ENCODE data around the gene EPS15. TPM values are rescaled to one million over a fixed set of nuclear protein-coding genes. Genes with fewer than 3 reads are reported as not detected.

The EPS15 gene
- total RNA-seq, 1 experiment from 2014 or later, result 9.3 TPM

DNA sequence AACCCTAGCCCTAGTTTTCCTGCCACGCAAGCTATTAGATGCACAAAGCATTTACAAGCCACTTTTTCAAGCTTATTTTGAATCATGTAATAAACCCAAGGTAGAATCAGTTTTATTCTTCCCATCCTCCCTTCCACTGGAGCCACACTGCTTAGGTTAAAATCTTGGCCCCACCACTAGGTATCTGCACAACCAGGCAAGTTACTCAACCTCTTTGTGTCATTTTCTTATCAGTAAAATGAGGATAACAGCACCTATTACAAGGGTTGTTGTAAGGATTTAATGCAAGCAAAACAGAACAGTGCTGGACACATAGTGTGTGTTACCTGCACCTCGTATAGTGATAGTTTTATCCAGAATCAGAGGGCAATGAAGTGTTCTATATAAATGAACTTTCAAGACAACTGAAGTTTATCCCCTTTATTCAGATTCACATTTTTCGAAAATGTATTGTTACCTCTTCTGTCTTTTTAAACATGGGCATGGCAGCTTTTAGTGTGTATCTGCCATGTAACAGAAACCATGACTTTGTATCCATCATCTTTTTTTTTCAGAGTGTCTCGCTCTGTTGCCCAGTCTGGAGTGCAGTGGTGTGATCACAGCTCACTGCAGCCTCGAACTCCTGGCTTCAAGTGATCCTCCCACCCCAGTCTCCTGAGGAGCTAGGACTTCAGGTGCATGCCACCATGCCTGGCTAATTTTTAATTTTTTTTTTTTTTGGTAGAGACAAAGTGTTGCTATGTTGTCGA is 171.5 kb downstream of the EPS15 start:
- no peak for DNase-seq
- Histone ChIP-seq H3K36me3 (no peaks in the 10 kb centered on the region), H3K27me3 (no peaks in the 10 kb centered on the region), H3K9me3 (no peaks in the 10 kb centered on the region), H3K4me3 (no peak overlapping the region)

DNA sequence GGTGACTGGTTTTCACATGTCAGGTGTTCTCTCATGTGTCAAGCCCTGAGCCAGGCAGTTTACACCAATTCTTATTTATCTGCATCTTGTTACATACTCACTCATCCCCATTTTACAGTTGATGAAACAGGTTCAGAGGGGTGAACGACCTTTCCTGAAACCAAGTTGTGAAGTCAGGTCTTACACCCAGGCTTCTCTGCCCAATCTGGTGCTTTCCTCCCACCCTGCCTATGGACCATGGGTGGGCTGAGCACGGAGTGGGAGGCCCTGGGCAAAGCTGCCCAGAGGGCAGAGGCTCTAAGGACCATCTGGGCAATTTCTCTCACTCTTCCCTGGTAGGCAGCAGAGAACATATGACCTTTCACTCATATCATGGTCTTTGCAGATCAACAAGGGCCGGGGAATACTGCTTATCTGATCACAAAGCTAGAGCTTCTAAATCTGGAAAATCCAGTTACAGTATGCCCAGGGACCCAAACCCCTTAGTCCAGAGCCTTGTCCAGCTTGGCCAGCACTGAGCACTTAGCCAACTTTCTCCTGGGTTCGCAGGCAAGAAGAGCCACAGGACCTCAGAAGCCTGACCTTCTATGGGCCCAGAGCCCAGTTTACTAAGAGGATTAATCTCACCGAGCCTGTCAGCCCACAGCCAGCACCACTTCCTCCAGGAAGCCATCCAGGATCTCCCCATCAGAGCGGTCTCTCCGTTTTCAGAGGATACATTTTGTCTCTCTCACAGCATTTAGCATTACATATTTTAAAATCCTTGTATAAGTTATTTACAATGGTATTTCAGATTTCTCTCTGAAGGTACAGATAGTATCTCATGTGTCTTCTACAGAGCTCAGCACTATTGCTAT is 172.8 kb downstream of the EPS15 start:
- no peaks in the 10 kb centered on the region for H3K9me3 ChIP-seq
- no peak for DNase-seq
- no peaks in the 10 kb centered on the region for H3K27me3 ChIP-seq
- H3K4me3 ChIP-seq, result no peak overlapping the region
- no peaks in the 10 kb centered on the region for H3K36me3 ChIP-seq

DNA sequence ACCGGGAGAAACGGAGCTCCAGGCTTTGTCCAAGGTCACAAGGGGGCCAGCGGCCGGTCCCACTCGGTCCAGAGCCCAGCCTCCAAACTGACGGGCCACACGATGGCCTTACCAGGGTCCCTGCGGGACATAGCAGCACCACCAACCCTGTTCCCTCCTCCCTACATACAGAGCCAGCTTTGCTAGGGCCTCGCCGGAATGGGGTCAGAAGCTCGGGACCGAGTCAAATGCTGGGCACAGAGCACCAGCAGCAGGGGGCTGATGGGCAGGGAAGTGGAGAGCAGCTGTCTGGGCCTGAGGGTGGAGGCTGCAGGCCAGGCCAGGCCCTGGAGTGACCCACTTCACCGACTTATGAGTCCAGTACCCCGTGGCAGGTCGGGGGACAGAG is 173.8 kb downstream of the EPS15 start:
- H3K36me3 ChIP-seq, result no peaks in the 10 kb centered on the region
- no peaks in the 10 kb centered on the region for H3K27me3 ChIP-seq
- H3K9me3 ChIP-seq, result no peaks in the 10 kb centered on the region
- H3K4me3 ChIP-seq, result no peak overlapping the region
- DNase-seq, result no peak

DNA sequence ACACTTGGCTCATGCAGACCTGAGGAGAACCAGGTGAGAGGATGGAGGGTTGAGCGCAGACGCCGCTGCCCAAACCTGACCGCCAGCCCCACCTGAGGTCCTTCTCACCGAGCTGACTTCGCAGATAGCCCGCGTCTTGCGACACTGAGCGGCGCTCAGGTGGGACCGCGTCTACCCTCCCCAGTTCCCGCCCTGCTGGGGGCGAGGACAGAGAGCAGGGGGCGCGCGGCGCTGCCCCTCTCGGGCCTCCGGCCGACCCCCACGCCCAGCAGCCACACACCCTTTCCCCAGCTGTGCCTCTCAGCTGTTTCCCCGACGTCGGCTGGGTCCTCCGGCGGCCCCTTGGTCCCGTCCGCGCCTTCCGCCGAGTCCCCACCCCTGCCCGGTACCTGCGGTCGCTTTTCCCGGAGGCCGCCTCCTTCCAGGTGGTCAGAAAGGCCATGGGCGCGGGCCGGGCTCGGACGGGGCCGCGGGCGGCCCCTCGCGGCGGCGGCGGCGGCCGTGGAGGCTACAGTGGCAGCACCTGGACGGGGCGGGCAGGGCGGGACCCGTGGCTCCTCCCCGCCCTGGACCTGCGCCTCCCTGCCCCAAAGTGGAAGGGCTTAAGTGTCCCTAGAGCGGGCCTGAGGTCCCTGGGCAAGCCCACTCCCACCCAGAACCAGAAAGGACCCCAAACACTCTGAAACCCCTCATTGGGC is 174.3 kb downstream of the EPS15 start:
- Histone ChIP-seq H3K27me3 (no peaks in the 10 kb centered on the region), H3K4me3 (no peak overlapping the region), H3K9me3 (no peaks in the 10 kb centered on the region), H3K36me3 (no peaks in the 10 kb centered on the region)
- DNase-seq, result no peak

DNA sequence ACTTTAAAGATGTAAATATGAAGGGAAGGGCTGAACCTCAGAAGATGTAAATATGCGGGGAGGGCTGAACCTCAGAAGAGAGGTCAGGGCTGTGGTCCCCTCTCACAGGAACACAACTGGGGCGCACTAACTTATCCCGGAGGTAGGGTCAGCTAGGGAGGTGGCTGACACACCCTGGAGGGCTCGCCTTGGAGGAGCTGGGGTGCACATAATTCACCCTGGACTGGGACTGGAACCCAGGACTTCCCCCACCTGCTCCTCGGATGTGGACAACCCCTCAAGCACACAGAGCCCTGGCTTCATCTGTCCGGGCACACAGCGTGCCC is 174.8 kb downstream of the EPS15 start:
- Histone ChIP-seq H3K9me3 (no peaks in the 10 kb centered on the region), H3K36me3 (no peaks in the 10 kb centered on the region), H3K27me3 (no peaks in the 10 kb centered on the region), H3K4me3 (no peak overlapping the region)
- no peak for DNase-seq

DNA sequence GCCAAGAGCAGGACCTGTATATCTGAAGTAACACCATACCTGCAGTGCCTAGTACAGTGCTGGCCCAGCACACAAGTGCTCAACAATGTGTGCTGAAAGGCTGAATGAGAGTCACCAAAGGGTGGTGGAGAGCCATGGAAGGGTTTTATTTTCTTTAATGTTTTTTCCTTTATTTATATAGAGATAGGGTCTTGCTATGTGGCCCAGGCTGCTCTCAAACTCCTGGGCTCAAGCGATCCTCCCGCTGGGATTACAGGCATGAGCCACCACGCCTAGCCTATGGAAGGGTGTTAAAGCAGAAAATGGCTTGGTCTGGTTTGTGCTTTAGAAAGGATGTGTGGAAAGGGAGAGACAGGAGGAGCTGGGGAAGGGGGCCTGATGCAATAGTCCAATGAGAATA is 175.4 kb downstream of the EPS15 start:
- H3K4me3 ChIP-seq, result no peak overlapping the region
- H3K9me3 ChIP-seq, result no peaks in the 10 kb centered on the region
- no peaks in the 10 kb centered on the region for H3K36me3 ChIP-seq
- H3K27me3 ChIP-seq, result no peaks in the 10 kb centered on the region
- DNase-seq, result no peak

DNA sequence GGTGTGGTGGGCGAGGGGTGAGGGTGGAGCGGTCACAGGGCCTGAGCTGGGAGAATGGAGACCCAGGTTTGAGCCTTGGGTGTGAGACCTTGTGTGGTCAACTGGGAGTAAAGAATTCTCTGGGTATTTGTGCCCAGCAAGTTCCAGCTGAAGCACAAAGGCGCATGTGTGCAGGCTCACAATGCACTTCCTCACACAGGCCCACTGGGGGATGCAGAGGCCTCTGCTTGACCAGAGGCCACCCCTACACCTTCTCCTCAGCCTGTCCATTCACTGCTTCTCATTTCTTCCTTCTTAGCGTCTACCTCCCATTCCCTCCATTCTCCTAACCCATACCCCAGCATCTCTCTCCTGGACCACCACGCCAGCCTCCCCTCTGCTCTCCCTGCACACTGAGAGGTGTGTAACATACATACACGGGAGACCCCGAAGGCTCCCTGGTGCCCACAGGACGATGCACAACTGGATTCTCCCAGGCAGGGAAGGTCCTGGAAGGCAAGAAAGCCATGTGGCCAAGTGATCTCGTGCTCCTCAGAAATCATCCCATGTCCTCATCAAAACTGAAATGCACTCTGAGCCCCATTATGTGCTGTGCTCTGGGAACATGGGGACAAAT is 176.4 kb downstream of the EPS15 start:
- Histone ChIP-seq H3K27me3 (no peaks in the 10 kb centered on the region), H3K36me3 (no peaks in the 10 kb centered on the region), H3K9me3 (no peaks in the 10 kb centered on the region), H3K4me3 (no peak overlapping the region)
- DNase-seq, result no peak

DNA sequence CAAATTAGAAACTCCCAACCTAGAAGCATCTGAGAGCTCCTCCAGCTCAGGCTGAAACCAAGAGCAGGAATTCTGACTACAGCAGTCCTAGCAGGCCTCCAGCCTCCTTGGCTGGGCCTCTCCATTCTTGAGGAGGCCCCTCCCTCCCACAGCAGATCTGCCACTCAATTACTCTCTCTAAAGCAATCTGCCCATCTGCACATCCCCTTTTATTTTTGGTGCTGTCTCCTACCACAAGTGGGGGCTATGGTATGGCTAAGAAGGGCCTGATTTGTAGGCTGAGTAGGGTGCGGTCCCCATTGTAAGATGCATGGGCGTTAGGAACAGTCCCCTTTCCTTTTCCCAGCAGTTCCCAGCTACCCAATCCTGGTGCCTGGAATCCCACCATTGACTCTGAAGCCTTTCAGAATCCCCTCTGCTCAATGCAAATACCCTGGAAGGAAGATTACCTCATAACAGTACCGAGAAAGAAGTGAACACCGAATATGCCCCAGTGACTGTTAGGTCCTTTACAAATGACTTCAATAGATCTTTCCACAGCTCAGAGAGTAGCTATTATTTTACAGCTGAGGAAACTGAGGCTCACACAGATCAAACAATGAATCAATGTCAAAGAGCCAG is 177.1 kb downstream of the EPS15 start:
- no peak overlapping the region for H3K4me3 ChIP-seq
- no peaks in the 10 kb centered on the region for H3K36me3 ChIP-seq
- no peak for DNase-seq
- H3K9me3 ChIP-seq, result no peaks in the 10 kb centered on the region
- no peaks in the 10 kb centered on the region for H3K27me3 ChIP-seq

DNA sequence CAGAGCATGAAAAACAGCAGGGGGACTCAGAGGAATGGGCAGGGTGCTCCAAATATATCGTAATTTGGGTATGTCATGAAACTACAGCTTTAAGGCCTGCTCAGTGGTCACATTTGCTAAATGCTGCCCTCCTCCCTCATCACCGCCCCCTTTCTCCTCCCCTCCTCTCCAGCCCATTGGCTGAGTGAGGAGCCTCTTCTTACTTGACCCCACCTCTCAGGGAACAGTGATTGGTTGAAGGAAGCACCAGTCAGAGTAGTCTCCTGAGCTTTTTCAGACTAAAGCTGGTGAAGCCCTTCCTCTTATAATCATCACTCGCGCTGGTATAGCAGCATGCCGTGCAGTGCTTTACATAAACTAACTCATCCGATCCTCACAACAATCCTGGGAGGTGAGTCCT is 178.7 kb downstream of the EPS15 start:
- Histone ChIP-seq H3K36me3 (no peaks in the 10 kb centered on the region), H3K27me3 (no peaks in the 10 kb centered on the region), H3K9me3 (no peaks in the 10 kb centered on the region), H3K4me3 (no peak overlapping the region)
- DNase-seq, result no peak

DNA sequence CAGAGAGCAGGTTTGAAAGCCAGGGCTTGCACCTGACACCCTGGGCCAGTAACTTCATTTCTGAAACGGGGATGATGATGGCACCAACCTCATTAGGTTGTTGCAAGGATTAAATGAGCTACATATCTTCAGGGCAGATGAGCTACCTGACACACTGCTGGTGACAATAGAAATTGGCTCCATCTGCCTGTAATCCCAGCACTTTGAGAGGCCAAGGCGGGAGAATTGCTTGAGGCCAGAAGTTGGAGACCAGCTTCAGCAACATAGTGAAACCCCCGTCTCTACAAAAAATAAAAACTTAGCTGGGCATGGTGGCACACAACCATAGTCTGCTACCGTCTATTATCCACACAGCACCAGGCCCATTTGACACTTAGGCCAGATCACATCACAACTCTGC is 182.4 kb downstream of the EPS15 start:
- no peaks in the 10 kb centered on the region for H3K9me3 ChIP-seq
- no peaks in the 10 kb centered on the region for H3K27me3 ChIP-seq
- H3K36me3 ChIP-seq, result no peaks in the 10 kb centered on the region
- no peak overlapping the region for H3K4me3 ChIP-seq
- no peak for DNase-seq

DNA sequence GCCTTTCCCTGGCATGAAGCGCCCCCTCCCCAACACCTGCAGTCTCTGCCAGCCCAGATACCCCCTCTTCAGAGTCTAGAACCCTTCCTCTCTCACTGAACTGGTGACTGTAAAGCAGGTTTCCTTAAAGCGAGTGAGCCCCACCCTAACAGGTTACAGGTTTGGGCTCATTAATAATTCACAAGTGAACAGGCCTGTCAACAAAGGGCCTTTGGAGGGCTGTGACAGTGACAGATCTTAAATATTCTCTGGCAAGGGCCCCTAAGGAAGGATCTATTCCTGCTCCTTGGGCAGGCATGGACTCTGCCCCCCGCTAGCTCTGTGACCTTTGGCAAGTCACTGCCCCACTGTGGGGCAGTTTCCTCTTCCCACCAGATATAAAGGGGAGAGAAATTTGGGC is 183.1 kb downstream of the EPS15 start:
- Histone ChIP-seq H3K36me3 (no peaks in the 10 kb centered on the region), H3K4me3 (no peak overlapping the region), H3K27me3 (no peaks in the 10 kb centered on the region), H3K9me3 (no peaks in the 10 kb centered on the region)
- DNase-seq, result no peak

DNA sequence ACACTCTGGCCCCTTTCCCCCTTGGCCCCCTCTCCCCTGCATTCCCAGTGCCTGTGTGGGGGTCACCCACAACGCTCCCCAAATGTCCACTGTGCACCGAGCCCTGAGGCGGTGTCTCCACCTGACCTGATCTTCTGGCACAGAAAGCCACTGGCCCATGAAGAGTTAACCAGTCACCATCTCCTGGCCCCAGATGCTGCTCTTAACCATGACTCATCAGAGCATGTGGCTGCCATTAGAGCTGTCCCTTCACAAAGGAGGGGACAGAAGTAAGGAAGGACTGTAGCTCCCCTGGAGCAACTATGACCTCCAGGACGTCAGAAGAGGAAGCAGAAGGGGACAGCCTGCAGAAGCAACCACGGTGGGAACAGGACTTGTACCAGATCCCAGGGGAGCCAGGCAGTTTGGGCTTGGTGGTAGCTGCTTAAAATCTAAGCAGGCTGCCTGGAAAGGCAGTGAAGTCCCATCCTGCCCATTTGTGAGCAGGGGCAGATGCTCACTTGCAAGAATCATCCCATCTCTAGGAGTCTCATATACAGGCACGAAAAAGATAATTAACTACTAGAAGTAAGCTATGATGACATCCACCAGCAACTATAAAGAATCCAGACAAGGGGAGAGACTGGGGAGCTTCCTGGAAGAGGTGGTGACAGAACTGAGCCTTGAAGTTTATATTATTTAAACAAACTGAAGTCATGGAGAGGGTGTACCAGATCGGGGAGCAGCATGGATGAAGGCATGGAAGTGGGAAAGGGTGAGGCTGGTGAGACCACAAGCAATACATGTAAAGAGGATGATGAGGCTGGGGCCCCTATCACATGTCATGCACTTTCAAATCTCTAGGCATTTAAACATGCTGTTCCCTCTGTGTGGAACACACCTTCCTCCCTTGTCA is 187.6 kb downstream of the EPS15 start:
- Histone ChIP-seq H3K36me3 (no peaks in the 10 kb centered on the region), H3K9me3 (no peaks in the 10 kb centered on the region), H3K27me3 (no peaks in the 10 kb centered on the region), H3K4me3 (no peak overlapping the region)
- DNase-seq, result peak; percentile 33

DNA sequence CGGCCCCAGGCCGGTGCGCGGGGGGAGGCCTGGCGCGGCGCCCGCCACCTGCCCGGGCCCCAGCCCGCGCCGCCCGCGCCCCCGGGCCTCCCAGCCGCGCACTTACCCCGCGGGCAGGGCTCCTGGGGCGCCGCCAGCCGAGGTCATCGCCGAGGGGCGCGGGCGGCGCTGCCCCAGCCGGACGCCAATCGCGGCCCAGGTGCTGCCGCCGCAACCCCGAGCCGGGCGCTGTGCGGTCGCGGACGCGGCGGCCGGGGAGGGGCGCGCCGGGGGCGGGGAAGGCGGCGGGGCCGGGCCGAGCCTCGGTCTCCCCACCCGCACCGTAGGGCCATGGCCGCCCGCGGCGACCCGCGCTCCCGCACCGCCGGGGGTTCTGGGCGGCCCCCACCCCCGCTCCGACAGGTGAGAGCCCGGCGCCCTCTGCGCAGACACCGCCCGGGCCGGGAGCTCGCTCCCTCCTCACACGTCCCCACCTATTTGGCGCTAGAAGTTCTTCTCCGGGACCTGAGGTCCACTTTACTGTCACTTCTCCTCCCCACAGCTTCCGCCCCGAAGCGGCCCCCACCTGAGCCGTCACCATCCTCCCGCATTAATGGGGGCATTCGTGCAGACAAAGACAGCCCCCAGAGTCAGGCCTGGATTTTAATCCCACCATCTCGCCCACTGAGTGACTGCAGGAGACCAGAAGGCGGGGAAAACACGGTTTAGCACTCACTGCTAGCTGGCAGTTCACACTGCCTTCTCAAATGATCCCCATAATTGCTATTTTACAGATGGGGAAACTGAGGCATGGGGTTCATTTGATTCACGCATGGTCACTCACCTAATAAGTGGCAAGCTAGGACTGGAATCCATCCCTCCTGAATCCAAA is 188.5 kb downstream of the EPS15 start, which contains the start of gene TTC39A:
Gene TTC39A (minus strand): TSS at position 232 of the 871 bp plus-strand sequence. CDS start 85 bp downstream, at position 147.
- H3K27me3 ChIP-seq, result no peaks in the 10 kb centered on the region
- no peak for DNase-seq
- no peak within 1 kb of the TSS for H3K4me3 ChIP-seq
- H3K9me3 ChIP-seq, result no peaks in the 10 kb centered on the region
- H3K36me3 ChIP-seq, result no peaks in the 10 kb centered on the region

DNA sequence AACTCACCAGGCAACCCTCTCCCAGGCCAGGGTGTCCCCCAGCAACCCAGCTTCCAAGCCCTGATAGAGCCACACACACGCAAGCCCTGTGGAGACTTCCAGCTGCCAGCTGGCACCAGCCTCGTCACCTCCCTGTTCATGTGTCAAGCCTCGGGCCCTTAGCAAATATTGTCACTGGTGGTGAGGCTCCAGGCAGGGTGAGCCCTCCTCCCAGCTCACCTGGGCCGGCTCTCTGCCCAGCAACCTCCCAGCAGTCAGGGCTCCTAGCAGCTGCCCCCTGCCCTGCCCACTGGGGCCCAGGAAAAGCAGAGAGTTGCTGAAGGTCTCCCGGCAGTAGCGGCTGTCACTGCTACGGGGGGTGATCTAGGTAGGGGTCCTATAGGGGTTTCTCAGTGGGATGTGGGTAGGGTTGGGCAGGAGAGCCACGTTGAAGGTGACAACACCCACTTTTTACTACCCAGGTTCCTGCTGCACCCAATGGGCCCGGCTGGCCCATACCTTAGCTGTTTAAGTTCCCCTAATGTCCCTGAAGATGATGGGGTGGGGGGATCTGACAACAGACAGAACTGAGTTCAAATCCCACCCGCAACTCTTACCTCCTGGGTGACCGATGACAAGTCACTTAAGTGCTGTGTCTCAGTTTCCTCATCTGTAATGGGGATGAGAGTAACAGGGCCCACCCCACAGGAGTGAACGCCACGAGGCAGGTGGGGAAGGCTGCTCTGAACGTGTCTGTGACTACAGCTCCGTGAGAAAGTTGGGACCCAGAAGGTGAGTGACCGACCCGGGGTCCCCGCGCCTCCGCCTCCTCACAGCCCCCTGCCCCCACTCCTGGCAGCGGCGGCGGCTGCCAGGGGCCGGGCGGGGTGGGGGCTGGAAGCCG is 189.4 kb downstream of the EPS15 start:
- Histone ChIP-seq H3K9me3 (no peaks in the 10 kb centered on the region), H3K4me3 (no peak overlapping the region), H3K27me3 (no peaks in the 10 kb centered on the region), H3K36me3 (no peaks in the 10 kb centered on the region)
- no peak for DNase-seq

All from MG63 (cell line).